WTC11 (cell line): ENCODE data around the gene NRXN3. TPM values are rescaled to one million over a fixed set of nuclear protein-coding genes. Genes with fewer than 3 reads are reported as not detected.

Source experiments
- ATAC-seq: fragments of 200-7000 bp; cut with Tn5 transposase; 2 replicates; pipeline ENCODE4 v1.10.0; 2021; ENCODE audit warnings: mild to moderate bottlenecking, moderate library complexity
- CTCF ChIA-PET: fragments of 300-600 bp; sonication (Branson Sonifier 250); formaldehyde crosslinking; loops from one replicate; lab custom pipeline; 2021; ENCODE audit warnings: antibody characterized with exemption; lab: Charles Lee
- POLR2A ChIA-PET: fragments of 350-600 bp; sonication (Branson Sonifier 250); formaldehyde crosslinking; loops from one replicate; lab custom pipeline; 2021; ENCODE audit warnings: antibody characterized with exemption; lab: Charles Lee
- DNase-seq: peaks from one replicate; pipeline ENCODE4 v3.0.0; 2021; ENCODE audit warnings: low spot score
- H3K27ac Mint-ChIP-seq: 2 replicates; pipeline ENCODE4 v1.8.0; 2021; ENCODE audit warnings: mixed read lengths
- H3K27me3 Mint-ChIP-seq: 2 replicates; pipeline ENCODE4 v1.8.0; 2021; ENCODE audit warnings: low read depth, mild to moderate bottlenecking, moderate library complexity, mixed read lengths
- H3K36me3 Mint-ChIP-seq: 2 replicates; pipeline ENCODE4 v1.8.0; 2021; ENCODE audit warnings: mixed read lengths
- H3K4me1 Mint-ChIP-seq: 2 replicates; pipeline ENCODE4 v1.8.0; 2022; ENCODE audit warnings: mixed read lengths
- H3K4me3 Mint-ChIP-seq: 2 replicates; pipeline ENCODE4 v1.8.0; 2021; ENCODE audit warnings: mild to moderate bottlenecking, moderate library complexity, mixed read lengths
- H3K9me3 Mint-ChIP-seq: 2 replicates; pipeline ENCODE4 v1.8.0; 2021; ENCODE audit warnings: mixed read lengths
- E2F5 ChIP-seq: sonication (generic); formaldehyde crosslinking; IDR thresholded peaks from 2 replicates; pipeline ENCODE4 v1.8.1; 2022; ENCODE audit warnings: mild to moderate bottlenecking, moderate library complexity, missing genetic modification reagents
- ELF4 ChIP-seq: sonication (generic); formaldehyde crosslinking; IDR thresholded peaks from 2 replicates; pipeline ENCODE4 v1.8.1; 2022; ENCODE audit warnings: low read depth, mild to moderate bottlenecking, moderate library complexity, missing genetic modification reagents
- FOXK1 ChIP-seq: sonication (generic); formaldehyde crosslinking; IDR thresholded peaks from 2 replicates; pipeline ENCODE4 v1.8.0; 2022; ENCODE audit warnings: mild to moderate bottlenecking, moderate library complexity, missing genetic modification reagents
- FOXP1 ChIP-seq: sonication (generic); formaldehyde crosslinking; IDR thresholded peaks from 2 replicates; pipeline ENCODE4 v1.8.0; 2022; ENCODE audit warnings: missing genetic modification reagents, mild to moderate bottlenecking, moderate library complexity, borderline replicate concordance
- IRF2 ChIP-seq: sonication (generic); formaldehyde crosslinking; IDR thresholded peaks from 2 replicates; pipeline ENCODE4 v1.8.0; 2022; ENCODE audit warnings: low read depth, missing genetic modification reagents, borderline replicate concordance
- KAT7 ChIP-seq: sonication (generic); formaldehyde crosslinking; IDR thresholded peaks from 2 replicates; pipeline ENCODE4 v1.8.1; 2023; ENCODE audit warnings: missing genetic modification reagents, mild to moderate bottlenecking, borderline replicate concordance
- MYBL2 ChIP-seq: sonication (generic); formaldehyde crosslinking; IDR thresholded peaks from 2 replicates; pipeline ENCODE4 v1.8.1; 2023; ENCODE audit warnings: mild to moderate bottlenecking, moderate library complexity, missing genetic modification reagents
- SOX15 ChIP-seq: fragments of 250-450 bp; sonication (Bioruptor Pico); IDR thresholded peaks from 2 replicates; pipeline ENCODE4 v1.9.0; 2021; ENCODE audit warnings: mild to moderate bottlenecking
- TCF7 ChIP-seq: sonication (generic); formaldehyde crosslinking; IDR thresholded peaks from 2 replicates; pipeline ENCODE4 v1.8.0; 2022; ENCODE audit warnings: mild to moderate bottlenecking, low read depth, missing genetic modification reagents, moderate library complexity
- TEAD1 ChIP-seq: sonication (generic); formaldehyde crosslinking; IDR thresholded peaks from 2 replicates; pipeline ENCODE4 v1.8.0; 2022; ENCODE audit warnings: mild to moderate bottlenecking, missing genetic modification reagents
- USF2 ChIP-seq: sonication (generic); formaldehyde crosslinking; IDR thresholded peaks from 2 replicates; pipeline ENCODE4 v1.8.1; 2023; ENCODE audit warnings: mild to moderate bottlenecking, missing genetic modification reagents, moderate library complexity
- ZMAT4 ChIP-seq: fragments of 250-450 bp; sonication (Bioruptor Pico); IDR thresholded peaks from 2 replicates; pipeline ENCODE4 v1.9.0; 2021; ENCODE audit warnings: mild to moderate bottlenecking
- ZNF317 ChIP-seq: sonication (generic); formaldehyde crosslinking; IDR thresholded peaks from 2 replicates; pipeline ENCODE4 v1.8.1; 2023; ENCODE audit warnings: low read depth, mild to moderate bottlenecking, moderate library complexity, missing genetic modification reagents, borderline replicate concordance
- ZNF671 ChIP-seq: fragments of 250-450 bp; sonication (Bioruptor Pico); IDR thresholded peaks from 2 replicates; pipeline ENCODE4 v1.8.0; 2021; ENCODE audit warnings: mild to moderate bottlenecking
- total RNA-seq: library from RNA; stranded (reverse); gene quantifications from 3 replicates; pipeline ENCODE4 v1.2.3, GENCODE V29; 2021
- TF ChIP-seq, protein P1 (sequence below): fragments of 250-450 bp; sonication (Bioruptor Pico); IDR thresholded peaks from 2 replicates; pipeline ENCODE4 v1.9.0; 2021; ENCODE audit warnings: mild to moderate bottlenecking, borderline replicate concordance
- TF ChIP-seq, protein P2 (sequence below): sonication (generic); formaldehyde crosslinking; IDR thresholded peaks from 2 replicates; pipeline ENCODE4 v1.8.0; 2022; ENCODE audit warnings: mild to moderate bottlenecking, missing genetic modification reagents
- TF ChIP-seq, protein P3 (sequence below): sonication (generic); formaldehyde crosslinking; IDR thresholded peaks from 2 replicates; pipeline ENCODE4 v1.8.1; 2023; ENCODE audit warnings: mild to moderate bottlenecking, missing genetic modification reagents, moderate library complexity
- TF ChIP-seq, protein P4 (sequence below): sonication (generic); formaldehyde crosslinking; IDR thresholded peaks from 2 replicates; pipeline ENCODE4 v1.8.1; 2023; ENCODE audit warnings: mild to moderate bottlenecking, missing genetic modification reagents
- TF ChIP-seq, protein P5 (sequence below): sonication (generic); formaldehyde crosslinking; IDR thresholded peaks from 2 replicates; pipeline ENCODE4 v1.8.1; 2022; ENCODE audit warnings: mild to moderate bottlenecking, missing genetic modification reagents, moderate library complexity, borderline replicate concordance

The NRXN3 gene
- total RNA-seq, 1 experiment from 2014 or later = 3.0 TPM

- POLR2A ChIA-PET = no interaction called here
- CTCF ChIA-PET = interaction anchor here (0.8 to 1.7 kb wide), 2 partner anchors 27 kb away, joined by 3 to 4 read pairs; no protein-coding TSS in a partner anchor
- DNase-seq = no peak
- ATAC-seq = no peak
- Mint-ChIP-seq H3K27me3 (no peaks in the 10 kb centered on the region), H3K4me1 (peaks cover 20% of the 10 kb centered on the region), H3K27ac (no peak overlapping the region), H3K36me3 (no peaks in the 10 kb centered on the region), H3K4me3 (no peak overlapping the region), H3K9me3 (no peaks in the 10 kb centered on the region)
- no peak for TF ChIP-seq TCF7 (CRISPR knock-in tag)
- no peak for TF ChIP-seq ZNF317
- TF ChIP-seq, protein P1, sequence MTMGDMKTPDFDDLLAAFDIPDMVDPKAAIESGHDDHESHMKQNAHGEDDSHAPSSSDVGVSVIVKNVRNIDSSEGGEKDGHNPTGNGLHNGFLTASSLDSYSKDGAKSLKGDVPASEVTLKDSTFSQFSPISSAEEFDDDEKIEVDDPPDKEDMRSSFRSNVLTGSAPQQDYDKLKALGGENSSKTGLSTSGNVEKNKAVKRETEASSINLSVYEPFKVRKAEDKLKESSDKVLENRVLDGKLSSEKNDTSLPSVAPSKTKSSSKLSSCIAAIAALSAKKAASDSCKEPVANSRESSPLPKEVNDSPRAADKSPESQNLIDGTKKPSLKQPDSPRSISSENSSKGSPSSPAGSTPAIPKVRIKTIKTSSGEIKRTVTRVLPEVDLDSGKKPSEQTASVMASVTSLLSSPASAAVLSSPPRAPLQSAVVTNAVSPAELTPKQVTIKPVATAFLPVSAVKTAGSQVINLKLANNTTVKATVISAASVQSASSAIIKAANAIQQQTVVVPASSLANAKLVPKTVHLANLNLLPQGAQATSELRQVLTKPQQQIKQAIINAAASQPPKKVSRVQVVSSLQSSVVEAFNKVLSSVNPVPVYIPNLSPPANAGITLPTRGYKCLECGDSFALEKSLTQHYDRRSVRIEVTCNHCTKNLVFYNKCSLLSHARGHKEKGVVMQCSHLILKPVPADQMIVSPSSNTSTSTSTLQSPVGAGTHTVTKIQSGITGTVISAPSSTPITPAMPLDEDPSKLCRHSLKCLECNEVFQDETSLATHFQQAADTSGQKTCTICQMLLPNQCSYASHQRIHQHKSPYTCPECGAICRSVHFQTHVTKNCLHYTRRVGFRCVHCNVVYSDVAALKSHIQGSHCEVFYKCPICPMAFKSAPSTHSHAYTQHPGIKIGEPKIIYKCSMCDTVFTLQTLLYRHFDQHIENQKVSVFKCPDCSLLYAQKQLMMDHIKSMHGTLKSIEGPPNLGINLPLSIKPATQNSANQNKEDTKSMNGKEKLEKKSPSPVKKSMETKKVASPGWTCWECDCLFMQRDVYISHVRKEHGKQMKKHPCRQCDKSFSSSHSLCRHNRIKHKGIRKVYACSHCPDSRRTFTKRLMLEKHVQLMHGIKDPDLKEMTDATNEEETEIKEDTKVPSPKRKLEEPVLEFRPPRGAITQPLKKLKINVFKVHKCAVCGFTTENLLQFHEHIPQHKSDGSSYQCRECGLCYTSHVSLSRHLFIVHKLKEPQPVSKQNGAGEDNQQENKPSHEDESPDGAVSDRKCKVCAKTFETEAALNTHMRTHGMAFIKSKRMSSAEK (CRISPR knock-in tag) = no peak
- TF ChIP-seq MYBL2 (CRISPR knock-in tag) = no peak
- TF ChIP-seq, protein P2, sequence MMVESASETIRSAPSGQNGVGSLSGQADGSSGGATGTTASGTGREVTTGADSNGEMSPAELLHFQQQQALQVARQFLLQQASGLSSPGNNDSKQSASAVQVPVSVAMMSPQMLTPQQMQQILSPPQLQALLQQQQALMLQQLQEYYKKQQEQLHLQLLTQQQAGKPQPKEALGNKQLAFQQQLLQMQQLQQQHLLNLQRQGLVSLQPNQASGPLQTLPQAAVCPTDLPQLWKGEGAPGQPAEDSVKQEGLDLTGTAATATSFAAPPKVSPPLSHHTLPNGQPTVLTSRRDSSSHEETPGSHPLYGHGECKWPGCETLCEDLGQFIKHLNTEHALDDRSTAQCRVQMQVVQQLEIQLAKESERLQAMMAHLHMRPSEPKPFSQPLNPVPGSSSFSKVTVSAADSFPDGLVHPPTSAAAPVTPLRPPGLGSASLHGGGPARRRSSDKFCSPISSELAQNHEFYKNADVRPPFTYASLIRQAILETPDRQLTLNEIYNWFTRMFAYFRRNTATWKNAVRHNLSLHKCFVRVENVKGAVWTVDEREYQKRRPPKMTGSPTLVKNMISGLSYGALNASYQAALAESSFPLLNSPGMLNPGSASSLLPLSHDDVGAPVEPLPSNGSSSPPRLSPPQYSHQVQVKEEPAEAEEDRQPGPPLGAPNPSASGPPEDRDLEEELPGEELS (CRISPR knock-in tag) = no peak
- TF ChIP-seq TEAD1 (CRISPR knock-in tag) = no peak
- TF ChIP-seq ZMAT4 (CRISPR knock-in tag) = no peak
- no peak for TF ChIP-seq ZNF671
- no peak for TF ChIP-seq FOXP1 (CRISPR knock-in tag)
- TF ChIP-seq SOX15 (CRISPR knock-in tag) = no peak
- no peak for TF ChIP-seq KAT7 (CRISPR knock-in tag)
- no peak for TF ChIP-seq ELF4 (CRISPR knock-in tag)
- no peak for TF ChIP-seq E2F5
- no peak for TF ChIP-seq USF2
- TF ChIP-seq, protein P3, sequence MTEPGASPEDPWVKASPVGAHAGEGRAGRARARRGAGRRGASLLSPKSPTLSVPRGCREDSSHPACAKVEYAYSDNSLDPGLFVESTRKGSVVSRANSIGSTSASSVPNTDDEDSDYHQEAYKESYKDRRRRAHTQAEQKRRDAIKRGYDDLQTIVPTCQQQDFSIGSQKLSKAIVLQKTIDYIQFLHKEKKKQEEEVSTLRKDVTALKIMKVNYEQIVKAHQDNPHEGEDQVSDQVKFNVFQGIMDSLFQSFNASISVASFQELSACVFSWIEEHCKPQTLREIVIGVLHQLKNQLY (CRISPR knock-in tag) = no peak
- no peak for TF ChIP-seq IRF2
- TF ChIP-seq, protein P4, sequence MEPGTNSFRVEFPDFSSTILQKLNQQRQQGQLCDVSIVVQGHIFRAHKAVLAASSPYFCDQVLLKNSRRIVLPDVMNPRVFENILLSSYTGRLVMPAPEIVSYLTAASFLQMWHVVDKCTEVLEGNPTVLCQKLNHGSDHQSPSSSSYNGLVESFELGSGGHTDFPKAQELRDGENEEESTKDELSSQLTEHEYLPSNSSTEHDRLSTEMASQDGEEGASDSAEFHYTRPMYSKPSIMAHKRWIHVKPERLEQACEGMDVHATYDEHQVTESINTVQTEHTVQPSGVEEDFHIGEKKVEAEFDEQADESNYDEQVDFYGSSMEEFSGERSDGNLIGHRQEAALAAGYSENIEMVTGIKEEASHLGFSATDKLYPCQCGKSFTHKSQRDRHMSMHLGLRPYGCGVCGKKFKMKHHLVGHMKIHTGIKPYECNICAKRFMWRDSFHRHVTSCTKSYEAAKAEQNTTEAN = no peak
- TF ChIP-seq FOXK1 = no peak
- TF ChIP-seq, protein P5, sequence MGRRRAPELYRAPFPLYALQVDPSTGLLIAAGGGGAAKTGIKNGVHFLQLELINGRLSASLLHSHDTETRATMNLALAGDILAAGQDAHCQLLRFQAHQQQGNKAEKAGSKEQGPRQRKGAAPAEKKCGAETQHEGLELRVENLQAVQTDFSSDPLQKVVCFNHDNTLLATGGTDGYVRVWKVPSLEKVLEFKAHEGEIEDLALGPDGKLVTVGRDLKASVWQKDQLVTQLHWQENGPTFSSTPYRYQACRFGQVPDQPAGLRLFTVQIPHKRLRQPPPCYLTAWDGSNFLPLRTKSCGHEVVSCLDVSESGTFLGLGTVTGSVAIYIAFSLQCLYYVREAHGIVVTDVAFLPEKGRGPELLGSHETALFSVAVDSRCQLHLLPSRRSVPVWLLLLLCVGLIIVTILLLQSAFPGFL (CRISPR knock-in tag) = no peak
These were observed 704.9 kb downstream of the NRXN3 start for GRCh38 chr14:78875049-78875448.
